ENCODE results near the gene UAP1.
"Not testable (repeated sequence)": the region's sequence is repeated elsewhere in the genome, so short reads cannot be mapped to it uniquely, and the experiment has no call there.

UAP1 gene

DNA sequence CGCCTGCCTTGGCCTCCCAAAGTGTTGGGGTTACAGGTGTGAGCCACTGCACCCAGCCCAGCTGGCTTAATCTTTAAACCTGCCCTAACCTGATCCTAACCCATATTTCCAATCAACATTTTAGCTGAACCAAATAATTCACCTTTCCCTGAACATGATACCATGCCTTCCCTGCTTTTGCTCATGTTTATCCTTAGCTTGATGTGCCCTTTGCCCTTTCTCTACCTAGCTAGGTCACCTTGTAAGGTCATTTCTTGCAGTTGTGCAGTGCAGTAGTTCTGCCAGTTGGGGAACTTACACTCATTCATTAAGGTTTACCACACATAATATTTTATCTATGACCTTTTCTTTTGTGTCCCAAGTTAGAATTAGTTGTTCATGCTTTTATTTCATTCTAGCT, 5.3 kb downstream of the UAP1 start:
- DNase-seq = no peak

DNA sequence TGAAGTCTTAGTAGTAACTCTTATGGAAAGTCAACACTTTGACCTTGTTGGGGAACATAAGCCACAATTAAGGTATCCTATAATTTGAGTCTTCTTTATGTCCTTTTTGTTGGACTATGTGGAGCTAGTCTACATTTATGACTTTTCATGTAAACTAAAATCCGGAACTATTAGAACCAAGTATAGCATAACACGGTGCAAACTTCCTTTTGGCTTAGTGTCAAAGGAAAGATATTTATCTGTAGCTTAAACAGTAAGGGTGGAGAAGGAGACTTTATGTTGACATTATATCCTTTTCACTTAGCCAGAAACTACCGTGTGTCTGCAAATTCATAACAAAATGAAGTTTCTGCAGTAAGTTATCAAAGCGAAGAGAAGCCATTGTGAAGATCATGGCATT, 7.3 kb downstream of the UAP1 start:
- no peak for DNase-seq

DNA sequence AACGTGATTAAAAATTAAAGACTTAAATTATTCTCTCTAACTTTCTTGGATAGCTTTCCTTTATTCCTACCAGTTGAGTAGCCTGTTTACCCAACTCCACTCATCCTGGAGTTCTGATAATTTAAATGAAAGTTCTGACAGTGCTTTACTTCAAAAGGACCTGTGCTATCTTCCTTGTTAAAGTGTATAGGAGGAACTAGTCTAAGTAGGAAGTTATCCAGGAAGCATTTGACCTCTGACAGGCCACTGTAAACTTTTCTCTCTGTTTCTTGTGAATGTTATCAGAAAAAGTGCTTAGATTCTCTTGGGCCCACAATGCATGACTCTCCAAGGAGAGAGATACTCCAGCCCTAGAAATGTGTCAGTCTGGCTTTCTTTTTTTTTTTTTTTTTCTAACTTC, 9.2 kb downstream of the UAP1 start:
- DNase-seq = no peak

DNA sequence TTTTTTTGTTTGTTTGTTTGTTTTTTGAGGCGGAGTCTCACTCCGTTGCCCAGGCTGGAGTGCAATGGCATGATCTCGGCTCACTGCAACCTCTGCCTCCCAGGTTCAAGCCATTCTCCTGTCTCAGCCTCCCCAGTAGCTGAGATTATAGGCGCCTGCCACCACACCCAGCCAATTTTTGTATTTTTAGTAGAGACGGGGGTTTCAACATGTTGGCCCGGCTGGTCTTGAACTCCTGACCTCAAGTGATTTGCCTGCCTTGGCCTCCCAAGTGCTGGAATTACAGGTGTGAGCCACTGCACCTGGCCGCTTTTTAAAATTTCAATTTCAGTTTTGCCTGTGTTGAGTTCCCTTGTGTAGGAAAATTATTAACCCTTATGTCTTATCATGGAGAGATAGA, 9.6 kb downstream of the UAP1 start:
- DNase-seq = not testable (repeated sequence)

GRCh38 chr1:162571696-162572095, 10.2 kb downstream of the UAP1 start:
- DNase-seq = peak; percentile 60

DNA sequence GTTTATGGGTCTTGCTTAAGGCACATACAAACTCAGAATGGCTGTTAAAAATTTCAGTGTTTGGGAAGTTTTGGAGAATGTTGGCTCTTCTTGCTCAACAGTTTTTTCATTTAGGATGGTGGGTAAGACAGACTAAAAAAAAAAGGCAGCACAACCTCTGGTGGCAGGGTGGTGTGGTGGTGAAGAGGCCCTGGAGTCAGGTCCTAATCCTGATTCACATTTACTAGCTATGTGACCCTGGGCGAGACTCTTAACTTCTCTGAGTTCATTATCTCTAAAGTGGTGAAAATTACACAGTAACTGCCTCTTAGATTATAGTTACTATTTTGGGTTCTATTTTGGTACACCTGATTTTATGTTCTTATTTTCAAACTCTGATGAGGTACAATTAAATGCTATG, 11.6 kb downstream of the UAP1 start:
- no peak for DNase-seq

DNA sequence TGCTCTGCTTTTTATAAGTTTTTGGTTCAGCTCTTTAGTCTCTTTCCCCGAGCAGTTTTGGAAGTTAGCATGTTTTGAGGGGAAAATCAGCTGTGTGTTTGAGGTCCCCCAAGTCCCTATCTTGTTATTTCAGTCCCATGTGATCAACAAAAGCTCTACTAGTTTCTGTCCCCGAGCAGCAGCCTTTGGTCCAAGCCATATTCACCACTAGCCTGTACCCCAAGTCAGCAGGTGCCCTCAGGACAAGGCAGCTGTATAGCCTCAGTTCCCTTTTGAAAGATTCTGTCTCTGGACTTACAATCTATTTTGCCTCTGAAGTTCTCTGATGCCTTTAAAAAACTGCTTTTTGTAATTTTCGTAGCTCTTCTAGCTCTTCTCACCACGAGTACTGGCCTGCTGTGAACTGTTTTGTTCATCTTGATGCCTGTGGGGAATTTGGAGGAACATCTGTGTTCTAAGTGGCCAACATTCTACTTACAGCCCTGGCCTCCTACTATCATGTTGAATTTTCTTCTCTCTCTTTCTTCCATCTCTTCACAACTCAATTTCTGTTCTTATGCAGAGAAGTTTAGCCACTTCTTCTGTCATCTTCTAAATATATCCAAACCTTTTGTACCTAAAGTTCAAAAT, 16.7 kb downstream of the UAP1 start:
- no peak for DNase-seq

- no peak for DNase-seq
Measured at GRCh38 chr1:162578936-162579335, 17.4 kb downstream of the UAP1 start.

GRCh38 chr1:162580308-162580707, 18.8 kb downstream of the UAP1 start:
- no peak for DNase-seq

DNA sequence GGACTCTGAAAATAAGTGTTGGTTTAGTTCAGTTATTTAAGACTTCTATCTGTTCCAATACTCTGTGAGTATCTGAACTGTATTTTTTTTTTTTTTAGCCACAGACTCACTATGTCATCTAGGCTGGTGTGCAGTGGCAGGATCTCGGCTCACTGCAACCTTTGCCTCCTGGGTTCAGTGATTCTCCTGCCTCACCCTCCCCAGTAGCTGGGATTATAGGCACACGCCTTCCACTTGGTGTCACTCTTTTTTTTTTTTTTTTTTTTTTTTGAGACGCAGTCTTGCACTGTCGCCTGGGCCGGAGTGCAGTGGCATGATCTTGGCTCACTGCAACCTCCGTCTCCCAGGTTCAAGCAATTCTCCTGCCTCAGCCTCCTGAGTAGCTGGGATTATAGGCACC, 21.4 kb downstream of the UAP1 start:
- not testable (repeated sequence) for DNase-seq

DNA sequence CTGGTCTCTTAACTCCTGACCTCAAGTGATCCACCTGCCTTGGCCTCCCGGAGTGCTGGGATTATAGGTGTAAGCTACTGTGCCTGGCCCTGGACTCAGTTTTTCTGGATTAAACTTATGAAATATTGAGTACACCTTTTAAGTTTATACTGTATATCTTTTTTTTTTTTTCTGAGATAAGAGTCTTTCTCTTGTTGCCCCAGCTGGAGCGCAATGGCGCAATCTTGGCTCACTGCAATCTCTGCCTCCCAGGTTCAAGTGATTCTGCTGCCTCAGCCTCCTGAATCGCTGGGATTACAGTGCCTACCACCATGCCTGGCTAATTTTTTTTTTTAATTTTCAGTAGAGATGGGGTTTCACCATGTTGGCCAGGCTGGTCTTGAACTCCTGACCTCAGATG, 23.6 kb downstream of the UAP1 start:
- DNase-seq = not testable (repeated sequence)

DNA sequence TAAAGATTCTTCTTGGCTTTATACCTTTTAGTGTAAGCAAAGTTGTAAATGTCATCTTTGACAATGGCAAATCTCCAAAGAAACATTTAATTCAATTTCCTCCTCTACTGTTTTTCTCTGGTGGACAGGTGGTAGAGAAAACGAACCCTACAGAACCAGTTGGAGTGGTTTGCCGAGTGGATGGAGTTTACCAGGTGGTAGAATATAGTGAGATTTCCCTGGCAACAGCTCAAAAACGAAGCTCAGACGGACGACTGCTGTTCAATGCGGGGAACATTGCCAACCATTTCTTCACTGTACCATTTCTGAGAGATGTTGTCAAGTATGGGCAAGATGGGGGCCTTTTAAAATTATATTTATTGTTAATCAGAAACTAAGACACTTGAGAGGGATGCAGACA, 25.8 kb downstream of the UAP1 start:
- DNase-seq = no peak

GRCh38 chr1:162587761-162588260, 26.3 kb downstream of the UAP1 start:
- DNase-seq = no peak

GRCh38 chr1:162590101-162590500, 28.6 kb downstream of the UAP1 start:
- no peak for DNase-seq

DNA sequence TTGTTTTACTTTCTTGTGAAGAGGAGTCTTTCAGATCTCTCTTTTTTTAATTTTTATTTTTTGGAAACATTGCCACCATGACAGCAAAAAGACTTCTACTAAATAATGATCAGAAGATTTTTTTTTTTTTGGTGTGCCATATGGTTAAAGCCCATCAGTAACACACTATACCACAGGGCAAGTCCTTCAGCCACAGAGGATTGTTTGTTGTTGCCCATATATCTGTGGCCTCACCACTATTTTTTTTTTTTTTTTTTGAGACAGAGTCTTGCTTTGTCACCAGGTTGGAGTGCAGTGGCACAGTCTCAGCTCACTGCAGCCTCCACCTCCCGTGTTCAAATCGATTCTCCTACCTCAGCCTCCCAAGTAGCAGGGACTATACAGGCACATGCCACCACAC, 29.2 kb downstream of the UAP1 start:
- no peak for DNase-seq

DNA sequence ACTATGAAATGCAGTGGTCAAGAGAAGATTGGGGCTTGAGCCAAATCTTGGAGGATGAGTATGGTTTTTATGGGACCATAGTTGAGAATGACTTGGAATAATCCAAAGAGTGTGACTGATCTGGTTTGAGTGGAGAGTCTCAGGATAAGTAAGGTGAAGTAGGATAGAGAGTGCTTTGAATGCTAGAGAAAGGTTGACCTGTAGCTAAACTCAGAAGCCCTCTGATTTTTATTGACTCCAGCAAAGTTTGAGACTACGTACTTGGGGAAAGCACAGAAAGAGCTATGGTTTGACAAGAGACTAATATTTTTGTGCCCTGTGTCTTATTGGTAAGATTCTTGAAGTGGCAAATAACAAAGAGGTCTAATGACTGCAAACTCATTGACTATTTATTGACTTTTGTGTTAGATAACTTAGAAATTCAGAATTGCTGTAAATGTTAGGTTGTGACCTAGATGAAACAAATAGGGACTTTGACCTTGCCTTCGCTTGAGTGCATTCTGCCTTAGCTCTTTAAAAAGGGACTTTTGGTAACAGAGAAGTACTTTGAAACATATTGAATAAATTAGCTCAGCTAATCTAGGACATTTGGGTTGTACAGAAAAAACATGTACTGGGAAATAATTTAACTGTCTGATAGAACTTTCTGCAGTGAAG, 35.1 kb downstream of the UAP1 start:
- no peak for DNase-seq

DNA sequence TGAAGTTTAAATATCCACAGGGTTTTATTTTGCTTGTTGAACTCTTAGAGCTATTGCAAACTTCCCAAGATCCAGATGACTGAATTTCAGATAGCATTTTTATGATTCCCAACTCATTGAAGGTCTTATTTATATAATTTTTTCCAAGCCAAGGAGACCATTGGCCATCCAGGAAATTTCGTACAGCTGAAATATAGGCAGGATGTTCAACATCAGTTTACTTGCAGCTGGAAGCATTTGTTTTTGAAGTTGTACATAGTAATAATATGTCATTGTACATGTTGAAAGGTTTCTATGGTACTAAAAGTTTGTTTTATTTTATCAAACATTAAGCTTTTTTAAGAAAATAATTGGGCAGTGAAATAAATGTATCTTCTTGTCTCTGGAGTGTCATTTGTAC, 37.9 kb downstream of the UAP1 start:
- DNase-seq = no peak

DNA sequence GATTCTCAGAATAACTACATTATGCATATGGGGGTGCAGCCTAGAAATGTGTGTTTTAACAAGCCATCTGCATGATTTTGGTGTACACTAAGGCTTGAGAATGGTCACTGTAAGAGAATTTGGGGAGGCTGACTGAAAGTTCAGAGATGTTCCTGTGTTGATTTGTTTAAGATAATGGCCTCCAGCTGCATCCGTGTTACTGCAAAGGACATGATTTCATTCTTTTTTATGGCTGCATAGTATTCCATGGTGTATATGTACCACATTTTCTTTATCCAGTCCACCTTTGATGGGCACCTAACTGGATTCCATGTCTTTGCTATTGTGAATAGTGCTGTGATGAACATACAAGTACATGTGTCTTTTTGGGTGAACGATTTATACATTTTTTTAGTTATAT, 41.6 kb downstream of the UAP1 start:
- DNase-seq = not testable (repeated sequence)

GRCh38 chr1:162605225-162605927, 43.9 kb downstream of the UAP1 start:
- no peak for DNase-seq

DNA sequence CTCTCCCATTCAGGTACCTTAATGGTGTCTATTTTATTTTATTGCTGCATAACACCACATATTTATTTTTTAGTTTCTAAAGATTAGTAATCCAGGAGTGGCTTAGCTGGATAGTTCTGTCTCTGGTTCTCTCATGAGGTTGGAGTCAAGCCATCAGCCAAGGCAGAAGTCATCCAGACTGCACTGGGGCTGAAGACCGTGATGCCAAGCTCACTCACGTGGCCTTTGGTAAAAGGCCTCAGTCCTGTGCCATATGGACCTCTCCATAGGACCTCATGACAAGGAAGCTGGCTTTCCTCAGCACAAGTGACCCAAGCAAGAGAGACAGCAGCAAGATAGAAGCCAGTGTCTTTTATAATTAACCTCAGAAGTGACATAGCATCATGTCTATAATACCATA, 47.8 kb downstream of the UAP1 start:
- DNase-seq = no peak

DNA sequence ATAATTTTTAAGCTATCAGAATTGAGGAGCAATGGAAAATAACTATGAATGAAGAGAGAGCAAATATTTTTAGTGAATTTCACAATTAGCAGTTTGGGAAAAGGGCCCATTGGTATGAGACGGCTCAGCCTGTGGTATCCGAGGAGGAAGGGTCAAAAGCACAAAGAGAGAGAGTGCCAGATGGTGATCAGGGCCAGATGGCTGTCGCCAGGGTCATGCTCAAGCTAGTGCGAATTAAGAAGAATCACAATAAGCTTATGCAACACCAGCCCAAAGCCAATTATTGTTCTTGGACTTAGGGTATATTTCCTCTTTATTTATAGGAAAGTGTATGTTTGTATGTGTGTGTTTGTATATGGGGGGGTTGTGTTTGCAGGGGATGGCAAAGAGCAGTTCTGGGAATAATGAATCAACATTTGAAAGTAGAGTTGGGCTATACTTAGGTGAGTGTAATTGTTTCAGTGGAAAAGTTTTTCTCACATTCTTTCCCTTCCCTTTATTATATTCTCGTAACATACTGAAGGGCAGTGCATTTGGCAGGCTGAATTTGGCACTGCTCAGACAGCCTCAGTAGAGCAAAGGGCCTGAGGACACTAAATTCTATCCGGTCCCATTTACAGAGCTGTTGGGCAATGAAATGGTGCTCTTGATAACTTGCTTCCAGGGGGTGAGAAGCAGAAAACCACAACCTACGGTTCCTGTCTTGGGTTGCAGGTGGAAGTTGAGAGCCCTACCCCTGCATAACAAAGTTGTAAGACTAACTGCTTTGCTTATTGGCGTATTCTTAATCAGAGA, 51.3 kb downstream of the UAP1 start:
- DNase-seq = no peak

- DNase-seq = no peak
Measured at GRCh38 chr1:162616848-162617247, 55.3 kb downstream of the UAP1 start.

DNA sequence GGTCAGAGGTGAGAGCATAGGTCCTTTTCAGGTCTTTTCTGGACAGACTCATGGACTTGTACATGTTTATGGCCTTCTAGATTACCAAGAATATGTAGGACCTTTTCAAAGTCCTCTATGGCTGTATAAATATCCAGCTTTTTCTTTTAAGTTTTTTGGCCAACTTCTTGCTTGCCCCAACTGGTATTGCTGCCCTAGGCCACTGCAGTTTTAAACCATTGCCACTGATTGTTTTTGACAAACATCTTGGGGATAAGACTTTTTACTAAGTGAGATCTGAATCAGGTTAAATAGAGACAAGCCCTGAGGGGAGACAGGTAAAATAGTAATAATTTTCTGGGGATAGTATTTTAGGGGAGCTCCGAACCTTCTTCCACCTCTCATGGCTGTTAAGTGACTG, 56.0 kb downstream of the UAP1 start:
- DNase-seq = no peak
